HCT116 (cell line): ENCODE data around the gene TMEM212. TPM values are rescaled to one million over a fixed set of nuclear protein-coding genes. Genes with fewer than 3 reads are reported as not detected.

Source experiments
- ATAC-seq: fragments of 200-7000 bp; cut with Tn5 transposase; 2 replicates; pipeline ENCODE4 v1.9.1; 2020; ENCODE audit warnings: mild to moderate bottlenecking, moderate library complexity
- BruUV-seq: library from RNA; stranded (reverse); fragments of 400-500 nt; replicated peaks from 2 replicates; lab custom pipeline; 2021; lab: Mats Ljungman, UMichigan
- CTCF ChIA-PET: fragments of 300-600 bp; sonication (Branson Sonifier 250); formaldehyde crosslinking; loops from one replicate; lab custom pipeline; 2021; ENCODE audit warnings: antibody characterized with exemption; lab: Charles Lee
- POLR2A ChIA-PET: fragments of 300-600, 350-600 bp; sonication (Branson Sonifier 250); formaldehyde crosslinking; loops from one replicate; lab custom pipeline; 2021; ENCODE audit warnings: antibody characterized with exemption; lab: Charles Lee
- RAD21 ChIA-PET, 2 experiments: fragments of 300-600 bp; sonication (Branson Sonifier 250); formaldehyde crosslinking; loops; one replicate each; lab custom pipeline; 2023; ENCODE audit warnings: low total read pairs in 2 of 2; ENCODE audit not compliant: uncharacterized antibody in 2 of 2, unreplicated experiment in 2 of 2, low non-redundant PET in 1 of 2; lab: Charles Lee
- DNase-seq: peaks from one replicate; pipeline ENCODE4 v3.0.0-alpha.2; 2010; ENCODE audit warnings: low read depth, low spot score
- H2AFZ ChIP-seq: fragments of 200-600 bp; shearing (Covaris generic), sonication (generic); 2 replicates; pipeline ENCODE4 v1.6.1; 2017; ENCODE audit warnings: low read depth, mixed run types, mixed read lengths, antibody characterized with exemption, low read length; ENCODE audit not compliant: poor library complexity, severe bottlenecking
- H3K27ac ChIP-seq: 2 replicates; pipeline ENCODE4 v1.5.1; 2012; ENCODE audit warnings: low read depth, low read length
- H3K27me3 ChIP-seq: fragments of 200-600 bp; sonication (generic); 2 replicates; pipeline ENCODE4 v1.6.1; 2016; ENCODE audit warnings: mixed run types, low read length, mixed read lengths; ENCODE audit not compliant: insufficient read depth
- H3K36me3 ChIP-seq, 2 experiments: fragments of 200-500 bp in 1 of 2; fragments of 200-600 bp in 1 of 2; sonication (Bioruptor generic) in 1 of 2; sonication (generic) in 1 of 2; 2 replicates each; pipeline versions ENCODE4 v1.5.1 to v1.6.1; 2014 to 2016; ENCODE audit warnings: low read length in 2 of 2, inconsistent platforms in 1 of 2, mixed read lengths in 1 of 2, mixed run types in 1 of 2; ENCODE audit not compliant: insufficient read depth in 2 of 2, control insufficient read depth in 1 of 2
- H3K4me1 ChIP-seq, 2 experiments: fragments of 200-600 bp in 1 of 2; sonication (generic) in 1 of 2; 2 replicates each; pipeline versions ENCODE4 v1.5.1 to v1.6.1; 2012 to 2017; ENCODE audit warnings: low read length in 2 of 2, inconsistent platforms in 1 of 2, mild to moderate bottlenecking in 1 of 2, mixed read lengths in 1 of 2, mixed run types in 1 of 2, moderate library complexity in 1 of 2; ENCODE audit not compliant: insufficient read depth in 2 of 2, control insufficient read depth in 1 of 2
- H3K4me2 ChIP-seq: fragments of 200-600 bp; sonication (generic); 2 replicates; pipeline ENCODE4 v1.6.1; 2017; ENCODE audit warnings: mixed run types, low read length, mixed read lengths
- H3K4me3 ChIP-seq, 2 experiments: fragments of 200-600 bp in 1 of 2; sonication (generic) in 1 of 2; replicated peaks in 1 of 2; 2 replicates each; pipeline ENCODE4 v1.5.1; 2011 to 2016; ENCODE audit warnings: low read length in 2 of 2, control low read depth in 1 of 2, low read depth in 1 of 2, mild to moderate bottlenecking in 1 of 2, mixed read lengths in 1 of 2, mixed run types in 1 of 2
- H3K79me2 ChIP-seq: fragments of 200-600 bp; sonication (generic); 2 replicates; pipeline ENCODE4 v1.6.1; 2017; ENCODE audit warnings: mild to moderate bottlenecking, mixed run types, low read length, moderate library complexity, mixed read lengths; ENCODE audit not compliant: insufficient read depth
- H3K9ac ChIP-seq: fragments of 200-600 bp; sonication (generic); 2 replicates; pipeline ENCODE4 v1.6.1; 2016; ENCODE audit warnings: low read length, mixed read lengths
- H3K9me2 ChIP-seq: fragments of 200-600 bp; sonication (generic), shearing (Covaris generic); 2 replicates; pipeline ENCODE4 v1.6.1; 2017; ENCODE audit warnings: mixed run types, mild to moderate bottlenecking, moderate library complexity; ENCODE audit not compliant: insufficient read depth
- H3K9me3 ChIP-seq, 2 experiments: fragments of 200-500 bp in 1 of 2; fragments of 200-600 bp in 1 of 2; sonication (Bioruptor generic) in 1 of 2; sonication (generic) in 1 of 2; 2 replicates each; pipeline ENCODE4 v1.6.1; 2014 to 2017; ENCODE audit warnings: low read length in 2 of 2, mixed read lengths in 2 of 2, inconsistent platforms in 1 of 2, low read depth in 1 of 2, mild to moderate bottlenecking in 1 of 2, mixed run types in 1 of 2, moderate library complexity in 1 of 2; ENCODE audit not compliant: control insufficient read depth in 1 of 2, insufficient read depth in 1 of 2
- H4K20me1 ChIP-seq: fragments of 200-600 bp; sonication (generic), shearing (Covaris generic); 2 replicates; pipeline ENCODE4 v1.6.1; 2017; ENCODE audit warnings: mixed run types, mild to moderate bottlenecking, moderate library complexity; ENCODE audit not compliant: insufficient read depth
- ATF3 ChIP-seq: IDR thresholded peaks from 2 replicates; pipeline ENCODE4 v1.6.1; 2012
- CBX3 ChIP-seq: IDR thresholded peaks from 2 replicates; pipeline ENCODE4 v1.6.1; 2012; ENCODE audit warnings: low read depth
- CEBPB ChIP-seq: IDR thresholded peaks from 2 replicates; pipeline ENCODE4 v1.6.1; 2012; ENCODE audit warnings: low read depth
- CTCF ChIP-seq, 3 experiments: fragments of 200-600 bp in 1 of 3; sonication (generic) in 1 of 3; IDR thresholded peaks in 2 of 3; conservative IDR thresholded peaks in 1 of 3; 2 replicates each; pipeline ENCODE4 v1.5.1; 2012 to 2017; ENCODE audit warnings: low read depth in 2 of 3, low read length in 2 of 3, antibody characterized with exemption in 1 of 3, borderline replicate concordance in 1 of 3, control low read depth in 1 of 3, mild to moderate bottlenecking in 1 of 3, mixed read lengths in 1 of 3, mixed run types in 1 of 3, moderate library complexity in 1 of 3; ENCODE audit not compliant: insufficient read depth in 1 of 3
- EGR1 ChIP-seq: IDR thresholded peaks from 2 replicates; pipeline ENCODE4 v1.6.1; 2012; ENCODE audit warnings: low read depth
- ELF1 ChIP-seq: IDR thresholded peaks from 2 replicates; pipeline ENCODE4 v1.6.1; 2012; ENCODE audit warnings: low read depth, borderline replicate concordance
- EZH2 ChIP-seq: fragments of 200-600 bp; sonication (generic); IDR thresholded peaks from 2 replicates; pipeline ENCODE4 v1.6.1; 2017; ENCODE audit warnings: antibody characterized with exemption, mixed run types
- EZH2phosphoT487 ChIP-seq: fragments of 200-600 bp; IDR thresholded peaks from 2 replicates; pipeline ENCODE4 v1.6.1; 2018; ENCODE audit warnings: antibody characterized with exemption, borderline replicate concordance
- FOSL1 ChIP-seq: IDR thresholded peaks from 2 replicates; pipeline ENCODE4 v1.6.1; 2012; ENCODE audit warnings: low read depth
- MAX ChIP-seq: IDR thresholded peaks from 2 replicates; pipeline ENCODE4 v1.6.1; 2012
- SIN3A ChIP-seq: IDR thresholded peaks from 2 replicates; pipeline ENCODE4 v1.6.1; 2012; ENCODE audit warnings: low read depth
- SRF ChIP-seq: IDR thresholded peaks from 2 replicates; pipeline ENCODE4 v1.6.1; 2012; ENCODE audit warnings: low read depth
- ZFX ChIP-seq: fragments of 450-650 bp; IDR thresholded peaks from 2 replicates; pipeline ENCODE4 v1.6.1; 2017
- ZNF274 ChIP-seq: fragments of 200-500 bp; sonication (Bioruptor generic); IDR thresholded peaks from 2 replicates; pipeline ENCODE4 v1.6.1; 2014; ENCODE audit warnings: mild to moderate bottlenecking, low read depth, low read length, inconsistent platforms
- intact Hi-C: fragments of 100-400 bp; cut with micrococcal nuclease; formaldehyde crosslinking; loops from 2 replicates; pipeline ENCODE4 v1.10.0; 2022
- total RNA-seq: library from RNA; stranded (reverse); gene quantifications from one replicate; pipeline ENCODE4 v1.2.1, GENCODE V29; 2021; ENCODE audit not compliant: unreplicated experiment
- TF ChIP-seq, protein P1 (sequence below): IDR thresholded peaks from 2 replicates; pipeline ENCODE4 v1.6.1; 2011; ENCODE audit warnings: mild to moderate bottlenecking, low read length, moderate library complexity; ENCODE audit not compliant: insufficient replicate concordance; ENCODE audit errors: extremely low read depth

The TMEM212 gene
- total RNA-seq, 1 experiment from 2014 or later: not detected

- no peaks in the 10 kb centered on the region for H4K20me1 ChIP-seq
- intact Hi-C loops: no loop called here
- ChIA-PET POLR2A (no interaction called here), CTCF (no interaction called here), RAD21 (no interaction called here)
- H3K27me3 ChIP-seq: no peaks in the 10 kb centered on the region
- no peak overlapping the region for H3K4me2 ChIP-seq
- no peaks in the 10 kb centered on the region for H3K36me3 ChIP-seq
- H3K9ac ChIP-seq: no peak overlapping the region
- TF ChIP-seq CTCF (IDR thresholded peaks at IDR 0.05 in 2 of 3, conservative IDR thresholded peaks at IDR 0.05 in 1 of 3; ENCODE audit: borderline replicate concordance in 1 of 3, insufficient read depth in 1 of 3, low read depth in 2 of 3, low read length in 2 of 3): no peak
- TF ChIP-seq CEBPB: no peak
- TF ChIP-seq FOSL1: no peak
- TF ChIP-seq SIN3A: no peak
- no peak for TF ChIP-seq MAX
- no peak for TF ChIP-seq ATF3
- TF ChIP-seq CBX3: no peak
- TF ChIP-seq EZH2phosphoT487: no peak
- TF ChIP-seq ZFX: no peak
- TF ChIP-seq SRF: no peak
- TF ChIP-seq, protein P1, sequence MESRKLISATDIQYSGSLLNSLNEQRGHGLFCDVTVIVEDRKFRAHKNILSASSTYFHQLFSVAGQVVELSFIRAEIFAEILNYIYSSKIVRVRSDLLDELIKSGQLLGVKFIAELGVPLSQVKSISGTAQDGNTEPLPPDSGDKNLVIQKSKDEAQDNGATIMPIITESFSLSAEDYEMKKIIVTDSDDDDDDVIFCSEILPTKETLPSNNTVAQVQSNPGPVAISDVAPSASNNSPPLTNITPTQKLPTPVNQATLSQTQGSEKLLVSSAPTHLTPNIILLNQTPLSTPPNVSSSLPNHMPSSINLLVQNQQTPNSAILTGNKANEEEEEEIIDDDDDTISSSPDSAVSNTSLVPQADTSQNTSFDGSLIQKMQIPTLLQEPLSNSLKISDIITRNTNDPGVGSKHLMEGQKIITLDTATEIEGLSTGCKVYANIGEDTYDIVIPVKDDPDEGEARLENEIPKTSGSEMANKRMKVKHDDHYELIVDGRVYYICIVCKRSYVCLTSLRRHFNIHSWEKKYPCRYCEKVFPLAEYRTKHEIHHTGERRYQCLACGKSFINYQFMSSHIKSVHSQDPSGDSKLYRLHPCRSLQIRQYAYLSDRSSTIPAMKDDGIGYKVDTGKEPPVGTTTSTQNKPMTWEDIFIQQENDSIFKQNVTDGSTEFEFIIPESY: no peak
- no peak for TF ChIP-seq ZNF274
- TF ChIP-seq EGR1: no peak
- no peak for TF ChIP-seq EZH2
- TF ChIP-seq ELF1: no peak
- H3K9me2 ChIP-seq: no peaks in the 10 kb centered on the region
- no peak for DNase-seq
- no peak overlapping the region for H3K27ac ChIP-seq
- H3K4me1 ChIP-seq: no peaks in the 10 kb centered on the region
- no peaks in the 10 kb centered on the region for H3K79me2 ChIP-seq
- no peaks in the 10 kb centered on the region for H3K9me3 ChIP-seq
- no peak overlapping the region for H2AFZ ChIP-seq
- H3K4me3 ChIP-seq: no peak overlapping the region
- BruUV-seq: no TSS peak
- no peak for ATAC-seq
Observed at GRCh38 chr3:171901615-171902312, 58.6 kb downstream of the TMEM212 start.
